Gastrocnemius medialis (tissue), 4 donors: ENCODE data around the gene CPVL. TPM values are rescaled to one million over a fixed set of nuclear protein-coding genes. Genes with fewer than 3 reads are reported as not detected.

Experiments used
- ATAC-seq, 2 donors: fragments of 150-250 bp; one replicate each; pipeline ENCODE4 v1.9.1; 2016
- DNase-seq, 2 donors: peaks; one replicate each; pipeline ENCODE4 v3.0.0-alpha.2; 2019
- H3K27ac ChIP-seq, 4 donors: fragments of 200-600 bp; sonication (generic); 1 replicate in 1 of 4; 2 replicates in 3 of 4; pipeline ENCODE4 v1.5.1; 2016 to 2018; ENCODE audit warnings: mild to moderate bottlenecking in 2 of 4, moderate library complexity in 1 of 4
- H3K27me3 ChIP-seq, 3 donors: fragments of 200-600 bp; sonication (generic) in 2 of 3; 1 replicate in 1 of 3; 2 replicates in 2 of 3; pipeline versions ENCODE4 v1.5.1 to v1.6.0; 2016 to 2019; ENCODE audit warnings: mild to moderate bottlenecking in 1 of 3, moderate library complexity in 1 of 3
- H3K36me3 ChIP-seq, 2 donors: fragments of 200-600 bp; sonication (generic) in 1 of 2; one replicate each; pipeline ENCODE4 v1.5.1; 2017 to 2018
- H3K4me1 ChIP-seq, 2 donors: fragments of 200-600 bp; sonication (generic) in 1 of 2; one replicate each; pipeline ENCODE4 v1.5.1; 2016 to 2017; ENCODE audit warnings: mild to moderate bottlenecking in 2 of 2
- H3K4me3 ChIP-seq, 4 donors: fragments of 200-600 bp; sonication (generic) in 3 of 4; 1 replicate in 1 of 4; 2 replicates in 3 of 4; pipeline ENCODE4 v1.5.1; 2016 to 2019; ENCODE audit warnings: mild to moderate bottlenecking in 2 of 4
- H3K9me3 ChIP-seq, 3 donors: fragments of 200-600 bp; sonication (generic) in 2 of 3; 1 replicate in 1 of 3; 2 replicates in 2 of 3; pipeline ENCODE4 v1.5.1; 2016 to 2019
- POLR2A ChIP-seq, 2 donors: fragments of 450-650 bp; IDR thresholded peaks; one replicate each; pipeline ENCODE4 v1.6.1; 2017; ENCODE audit warnings: antibody characterized with exemption in 2 of 2, mild to moderate bottlenecking in 2 of 2, moderate library complexity in 2 of 2
- in situ Hi-C, 4 donors: fragments of 200-750 bp; cut with MboI; loops; one replicate each; pipeline versions ENCODE4 v1.15.0 to v1.8.0; 2017; ENCODE audit warnings: low sequenced_read_pairs in 4 of 4
- intact Hi-C: fragments of 100-400 bp; cut with DNase I; formaldehyde crosslinking; loops from one replicate; pipeline ENCODE4 v1.15.1; 2023; ENCODE audit warnings: low total_unique reads
- total RNA-seq, 4 donors: library from RNA; depleted of rRNA; stranded (reverse); fragments of >200 nt; gene quantifications; one replicate each; pipeline versions ENCODE4 v1.1.0 to v1.2.3, GENCODE V29; 2016
- TF ChIP-seq, protein P1 (sequence below), 5 experiments: fragments of 450-650 bp in 3 of 5; fragments of 200-600 bp in 2 of 5; sonication (generic) in 2 of 5; IDR thresholded peaks in 4 of 5; conservative IDR thresholded peaks in 1 of 5; 1 replicate in 4 of 5; 2 replicates in 1 of 5; pipeline ENCODE4 v1.5.1; 2016 to 2019; ENCODE audit warnings: antibody characterized with exemption in 5 of 5, mild to moderate bottlenecking in 3 of 5, moderate library complexity in 3 of 5

CPVL gene
- total RNA-seq, 4 donors from 2014 or later = 5.6 to 11.8 (median 6.2) TPM

DNA sequence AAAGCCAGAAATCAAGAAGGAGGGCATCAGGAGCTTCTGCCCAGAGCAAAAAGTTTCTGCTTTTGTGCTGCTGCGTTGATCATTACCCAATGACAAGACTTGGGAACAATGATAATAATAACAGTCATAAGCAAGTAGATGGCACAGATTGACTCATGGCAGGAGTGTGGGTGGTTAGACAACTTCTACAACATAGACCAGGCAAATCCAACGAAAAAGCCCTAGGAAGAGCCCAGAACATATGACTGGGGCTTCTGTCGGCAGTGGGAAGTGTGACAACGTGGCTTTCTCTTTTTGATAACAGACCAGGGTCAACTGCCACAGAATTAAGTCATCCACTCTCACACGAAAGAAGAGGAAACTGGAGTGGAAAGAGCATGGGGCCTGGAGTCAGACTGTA lies 102.8 kb downstream of the CPVL start:
- TF ChIP-seq, protein P1, sequence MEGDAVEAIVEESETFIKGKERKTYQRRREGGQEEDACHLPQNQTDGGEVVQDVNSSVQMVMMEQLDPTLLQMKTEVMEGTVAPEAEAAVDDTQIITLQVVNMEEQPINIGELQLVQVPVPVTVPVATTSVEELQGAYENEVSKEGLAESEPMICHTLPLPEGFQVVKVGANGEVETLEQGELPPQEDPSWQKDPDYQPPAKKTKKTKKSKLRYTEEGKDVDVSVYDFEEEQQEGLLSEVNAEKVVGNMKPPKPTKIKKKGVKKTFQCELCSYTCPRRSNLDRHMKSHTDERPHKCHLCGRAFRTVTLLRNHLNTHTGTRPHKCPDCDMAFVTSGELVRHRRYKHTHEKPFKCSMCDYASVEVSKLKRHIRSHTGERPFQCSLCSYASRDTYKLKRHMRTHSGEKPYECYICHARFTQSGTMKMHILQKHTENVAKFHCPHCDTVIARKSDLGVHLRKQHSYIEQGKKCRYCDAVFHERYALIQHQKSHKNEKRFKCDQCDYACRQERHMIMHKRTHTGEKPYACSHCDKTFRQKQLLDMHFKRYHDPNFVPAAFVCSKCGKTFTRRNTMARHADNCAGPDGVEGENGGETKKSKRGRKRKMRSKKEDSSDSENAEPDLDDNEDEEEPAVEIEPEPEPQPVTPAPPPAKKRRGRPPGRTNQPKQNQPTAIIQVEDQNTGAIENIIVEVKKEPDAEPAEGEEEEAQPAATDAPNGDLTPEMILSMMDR (IDR thresholded peaks at IDR 0.05 in 4 of 5, conservative IDR thresholded peaks at IDR 0.05 in 1 of 5) = no peak
- no peak overlapping the region for H3K27ac ChIP-seq
- no peak for DNase-seq
- H3K9me3 ChIP-seq = no peaks in the 10 kb centered on the region
- no peaks in the 10 kb centered on the region for H3K36me3 ChIP-seq
- intact Hi-C loops (no loop called here), in situ Hi-C loops (no loop called here)
- H3K4me1 ChIP-seq = peaks cover 10 to 28% of the 10 kb centered on the region in 2 donors
- H3K4me3 ChIP-seq = no peak overlapping the region
- H3K27me3 ChIP-seq = no peaks in the 10 kb centered on the region
- no peak for ATAC-seq

DNA sequence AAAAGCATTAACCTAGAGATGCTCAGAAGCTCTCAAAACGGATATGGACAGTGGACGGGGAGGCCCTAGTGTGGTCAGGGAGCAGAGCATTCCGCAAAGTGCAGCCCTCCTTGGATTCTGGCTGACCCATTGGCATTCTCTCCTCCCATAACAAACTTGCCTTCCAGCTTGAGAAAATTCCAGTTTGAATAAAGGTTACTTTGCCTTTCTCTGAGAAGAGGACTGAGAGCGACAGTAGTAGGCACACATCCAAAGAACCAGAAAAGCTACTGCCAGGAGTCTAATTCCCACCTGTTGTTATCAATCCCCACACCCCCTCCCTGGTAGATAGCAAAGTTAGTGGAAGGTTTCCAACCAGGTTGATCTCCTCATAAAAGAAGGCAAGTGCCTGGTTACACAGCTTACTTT lies 103.5 kb downstream of the CPVL start:
- H3K9me3 ChIP-seq = no peaks in the 10 kb centered on the region
- H3K4me1 ChIP-seq = peaks cover 10 to 28% of the 10 kb centered on the region in 2 donors
- no peak overlapping the region for H3K4me3 ChIP-seq
- no peak for DNase-seq
- ATAC-seq = peak; percentile 30 to 52
- H3K27me3 ChIP-seq = no peaks in the 10 kb centered on the region
- in situ Hi-C loops = no loop called here
- intact Hi-C loops = no loop called here
- TF ChIP-seq, protein P1 (IDR thresholded peaks at IDR 0.05 in 4 of 5, conservative IDR thresholded peaks at IDR 0.05 in 1 of 5) = no peak
- TF ChIP-seq POLR2A (IDR thresholded peaks at IDR 0.05) = no peak
- H3K27ac ChIP-seq = no peak overlapping the region
- no peaks in the 10 kb centered on the region for H3K36me3 ChIP-seq

DNA sequence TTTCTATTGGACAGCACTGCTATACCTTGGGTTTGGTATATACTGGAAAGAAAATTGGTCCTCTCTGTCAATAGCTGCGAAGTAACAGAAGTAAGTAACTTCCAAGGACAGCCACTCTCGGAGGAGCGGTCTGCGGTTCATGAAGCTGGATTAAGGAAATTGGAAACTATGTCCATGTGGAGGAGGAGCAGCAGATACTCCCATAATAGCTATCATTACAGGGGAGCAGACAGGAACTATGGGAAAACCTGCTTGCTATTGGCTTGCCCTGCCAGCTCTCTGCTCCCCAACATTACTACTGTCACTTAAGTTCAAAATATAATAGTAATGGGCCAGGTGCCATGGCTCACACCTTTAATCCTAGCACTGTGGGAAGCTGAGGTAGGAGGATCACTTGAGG lies 104.3 kb downstream of the CPVL start:
- TF ChIP-seq POLR2A (IDR thresholded peaks at IDR 0.05) = no peak
- TF ChIP-seq, protein P1 (IDR thresholded peaks at IDR 0.05 in 4 of 5, conservative IDR thresholded peaks at IDR 0.05 in 1 of 5) = no peak
- Histone ChIP-seq H3K4me1 (peaks cover 10 to 28% of the 10 kb centered on the region in 2 donors), H3K4me3 (no peak overlapping the region), H3K36me3 (no peaks in the 10 kb centered on the region), H3K9me3 (no peaks in the 10 kb centered on the region), H3K27ac (no peak overlapping the region), H3K27me3 (no peaks in the 10 kb centered on the region)
- ATAC-seq (no peak), DNase-seq (no peak)
- in situ Hi-C loops = no loop called here
- intact Hi-C loops = no loop called here

DNA sequence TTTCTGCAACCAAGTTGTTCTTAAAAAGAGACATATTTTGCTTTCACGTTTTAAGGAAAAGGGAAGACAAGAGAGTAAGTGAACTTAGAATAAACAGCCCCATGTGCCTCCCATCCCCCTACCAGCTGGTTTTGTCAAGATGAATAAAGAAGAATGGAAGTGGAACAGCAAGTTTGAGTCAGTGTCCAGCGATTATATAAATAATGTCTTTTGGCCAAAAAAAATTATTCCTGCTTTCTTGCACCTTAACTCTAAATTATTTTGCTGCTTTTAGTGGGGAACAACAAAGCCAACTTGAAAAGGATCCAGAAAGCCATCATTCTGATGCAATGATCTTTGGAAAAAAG lies 105.8 kb downstream of the CPVL start:
- ATAC-seq = no peak
- Histone ChIP-seq H3K27me3 (no peaks in the 10 kb centered on the region), H3K4me3 (no peak overlapping the region), H3K9me3 (no peaks in the 10 kb centered on the region), H3K4me1 (peaks cover 10 to 28% of the 10 kb centered on the region in 2 donors), H3K36me3 (no peaks in the 10 kb centered on the region), H3K27ac (no peak overlapping the region)
- TF ChIP-seq, protein P1 (IDR thresholded peaks at IDR 0.05 in 4 of 5, conservative IDR thresholded peaks at IDR 0.05 in 1 of 5) = no peak
- TF ChIP-seq POLR2A (IDR thresholded peaks at IDR 0.05) = no peak
- DNase-seq = no peak
- intact Hi-C loops = no loop called here
- in situ Hi-C loops = no loop called here

DNA sequence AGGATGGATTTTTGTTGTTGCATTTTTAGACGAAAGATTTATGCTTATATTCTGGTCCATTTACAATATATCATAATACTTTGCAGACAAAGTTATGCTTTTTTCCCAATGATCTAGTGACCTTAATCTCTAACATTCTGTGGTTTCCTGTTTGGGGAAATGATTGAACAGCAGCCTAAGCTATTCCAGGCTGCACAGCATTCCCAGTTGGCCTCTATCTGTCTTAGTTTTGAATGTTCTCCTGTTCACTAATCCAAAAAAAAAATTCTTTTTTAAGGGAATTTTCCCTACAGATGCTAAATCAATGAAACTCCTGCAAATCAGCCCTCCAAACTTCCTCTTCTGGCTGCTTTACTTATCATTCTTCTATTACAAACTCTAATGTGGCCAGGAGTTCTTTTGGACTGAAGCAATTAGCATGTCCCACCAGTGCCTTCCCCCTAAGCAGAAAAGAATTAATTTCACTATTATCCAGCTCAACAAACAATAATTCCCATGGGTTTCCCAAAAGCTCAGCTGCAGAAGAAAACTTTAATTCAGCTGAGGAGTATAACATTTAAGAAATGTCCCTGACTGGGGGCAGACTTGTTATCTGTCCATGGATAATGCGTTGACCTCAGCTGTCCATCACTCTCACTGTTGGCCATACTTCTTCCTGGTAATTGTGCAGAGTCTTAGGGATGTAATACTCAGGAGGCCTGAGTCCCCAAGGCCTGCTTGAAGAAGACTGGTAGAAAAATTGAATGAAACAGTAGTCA lies 106.3 kb downstream of the CPVL start:
- Histone ChIP-seq H3K9me3 (no peaks in the 10 kb centered on the region), H3K27ac (no peak overlapping the region), H3K4me1 (peaks cover 10 to 28% of the 10 kb centered on the region in 2 donors), H3K36me3 (no peaks in the 10 kb centered on the region), H3K27me3 (no peaks in the 10 kb centered on the region), H3K4me3 (no peak overlapping the region)
- DNase-seq = no peak
- ATAC-seq = no peak
- intact Hi-C loops = no loop called here
- TF ChIP-seq, protein P1 (IDR thresholded peaks at IDR 0.05 in 4 of 5, conservative IDR thresholded peaks at IDR 0.05 in 1 of 5) = no peak
- TF ChIP-seq POLR2A (IDR thresholded peaks at IDR 0.05) = no peak
- in situ Hi-C loops = no loop called here
